SIG-M5 treated with dmso at 0.1 percent for 504 hours (cell line): ENCODE measurements around the gene PI4KA.
"Not testable (repeated sequence)": the region's sequence is repeated elsewhere in the genome, so short reads cannot be mapped to it uniquely, and the experiment has no call there.

Experiments used
- DNase-seq: peaks from one replicate; lab custom pipeline; 2025; ENCODE audit not compliant: unreplicated experiment; lab: John Stamatoyannopoulos, UW

PI4KA gene

DNA sequence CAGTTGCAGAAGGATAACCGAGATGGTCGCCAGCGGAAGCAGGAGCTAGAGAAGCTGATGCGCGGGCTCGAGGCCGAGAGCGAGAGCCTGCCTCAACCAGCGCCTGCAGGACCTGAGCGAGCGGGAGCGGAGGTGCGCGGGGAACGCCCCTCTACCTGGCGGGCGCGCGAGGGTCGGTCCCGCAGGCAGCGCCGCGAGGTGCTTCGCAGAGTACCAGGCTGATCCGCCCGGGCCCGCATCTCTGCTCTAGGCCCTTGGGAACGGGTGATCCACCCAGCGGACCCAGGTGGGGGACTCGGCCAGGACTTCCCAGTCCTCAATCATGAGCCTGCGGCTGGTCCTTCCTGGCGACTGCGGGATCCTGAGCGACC lies 156.5 kb downstream of the PI4KA start:
- DNase-seq = not testable (repeated sequence)

DNA sequence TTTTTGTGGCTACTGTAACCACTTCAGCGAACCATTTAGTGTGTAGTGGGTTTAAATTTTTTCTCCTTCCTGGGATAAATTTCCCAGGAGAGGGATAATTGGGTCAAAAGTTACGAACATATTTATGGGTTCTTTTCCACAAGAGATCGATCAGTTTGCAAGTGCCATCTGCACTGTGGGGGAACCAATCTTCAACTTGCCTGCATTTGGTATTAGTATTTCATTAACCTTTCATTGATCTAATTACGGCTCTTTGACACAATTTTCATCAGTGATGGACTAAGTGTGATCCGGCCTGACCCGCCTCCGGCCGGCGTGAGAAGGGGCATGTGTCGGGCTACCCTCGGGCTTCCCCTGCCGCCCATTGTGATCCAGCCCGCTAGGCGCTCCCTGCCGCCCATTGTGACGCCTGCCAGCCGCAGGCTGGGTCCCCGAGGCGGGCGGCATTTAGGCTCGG lies 156.9 kb downstream of the PI4KA start:
- DNase-seq = not testable (repeated sequence)

- DNase-seq = not testable (repeated sequence)
These were observed 158.3 kb downstream of the PI4KA start for GRCh38 chr22:20700347-20700746.

DNA sequence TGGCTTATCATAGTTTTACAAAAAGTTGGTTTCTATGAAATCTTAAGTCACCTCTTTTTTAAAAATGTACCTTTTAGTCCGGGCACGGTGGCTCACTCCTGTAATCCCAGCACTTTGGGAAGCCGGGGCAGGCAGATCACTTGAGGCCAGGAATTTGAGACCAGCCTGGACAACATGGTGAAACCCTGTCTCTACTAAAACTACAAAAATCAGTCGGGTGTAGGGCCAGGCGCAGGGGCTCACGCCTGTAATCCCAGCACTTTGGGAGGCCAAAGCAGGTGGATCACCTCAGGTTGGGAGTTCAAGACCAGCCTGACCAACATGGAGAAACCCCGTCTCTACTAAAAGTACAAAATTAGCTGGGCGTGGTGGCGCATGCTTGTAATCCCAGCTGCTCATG lies 158.8 kb downstream of the PI4KA start:
- not testable (repeated sequence) for DNase-seq

- DNase-seq = peak; percentile 64
These were observed 161.0 kb downstream of the PI4KA start for GRCh38 chr22:20697481-20698113.

- not testable (repeated sequence) for DNase-seq
These were observed 162.6 kb downstream of the PI4KA start for GRCh38 chr22:20696056-20696455.

DNA sequence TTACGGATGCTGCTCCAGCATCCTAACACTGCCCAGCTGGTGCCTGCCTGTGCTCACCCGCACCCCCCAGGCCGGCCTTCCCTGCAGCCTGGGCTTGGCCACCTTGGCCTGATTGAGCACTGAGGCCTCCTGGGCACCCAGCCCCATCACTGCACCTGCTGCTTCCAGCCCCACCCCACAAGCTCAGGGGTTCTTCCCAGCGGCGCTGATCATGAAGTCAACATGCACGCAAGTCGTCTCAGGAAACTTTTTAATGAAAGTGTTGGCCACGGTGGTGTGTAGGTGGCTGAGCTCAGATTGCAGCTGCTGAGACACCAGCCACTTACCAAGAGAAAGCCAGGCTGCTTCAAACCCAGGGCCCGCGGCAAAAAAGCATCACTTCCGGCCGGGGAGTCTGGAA lies 163.4 kb downstream of the PI4KA start:
- not testable (repeated sequence) for DNase-seq

DNA sequence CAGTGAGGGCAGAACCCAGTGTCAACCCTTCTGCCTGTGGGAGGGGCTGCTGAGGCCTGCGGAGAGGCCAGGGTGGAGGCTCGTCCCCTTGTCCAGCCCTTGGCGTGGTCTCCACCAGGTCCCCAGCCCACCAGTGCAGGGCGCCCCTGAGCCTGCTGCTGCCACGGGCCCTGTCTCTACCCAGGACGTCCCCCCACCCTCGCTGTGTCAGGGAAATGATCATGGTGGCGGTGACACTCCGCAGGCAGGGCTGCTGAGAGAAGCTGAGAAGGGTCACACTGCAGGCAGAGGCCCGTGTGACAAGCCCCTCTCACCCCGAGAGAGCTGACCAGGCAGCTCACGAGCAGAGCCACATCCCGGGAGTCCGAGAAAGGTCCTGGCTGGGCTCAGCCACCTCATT lies 164.4 kb downstream of the PI4KA start:
- DNase-seq = not testable (repeated sequence)

GRCh38 chr22:20692926-20693325 lies 165.7 kb downstream of the PI4KA start:
- DNase-seq = not testable (repeated sequence)

- not testable (repeated sequence) for DNase-seq
These were observed 167.9 kb downstream of the PI4KA start for GRCh38 chr22:20690586-20691317.

GRCh38 chr22:20687356-20688172 lies 171.0 kb downstream of the PI4KA start:
- DNase-seq = not testable (repeated sequence)

- not testable (repeated sequence) for DNase-seq
These were observed 172.8 kb downstream of the PI4KA start for GRCh38 chr22:20685764-20686163.

DNA sequence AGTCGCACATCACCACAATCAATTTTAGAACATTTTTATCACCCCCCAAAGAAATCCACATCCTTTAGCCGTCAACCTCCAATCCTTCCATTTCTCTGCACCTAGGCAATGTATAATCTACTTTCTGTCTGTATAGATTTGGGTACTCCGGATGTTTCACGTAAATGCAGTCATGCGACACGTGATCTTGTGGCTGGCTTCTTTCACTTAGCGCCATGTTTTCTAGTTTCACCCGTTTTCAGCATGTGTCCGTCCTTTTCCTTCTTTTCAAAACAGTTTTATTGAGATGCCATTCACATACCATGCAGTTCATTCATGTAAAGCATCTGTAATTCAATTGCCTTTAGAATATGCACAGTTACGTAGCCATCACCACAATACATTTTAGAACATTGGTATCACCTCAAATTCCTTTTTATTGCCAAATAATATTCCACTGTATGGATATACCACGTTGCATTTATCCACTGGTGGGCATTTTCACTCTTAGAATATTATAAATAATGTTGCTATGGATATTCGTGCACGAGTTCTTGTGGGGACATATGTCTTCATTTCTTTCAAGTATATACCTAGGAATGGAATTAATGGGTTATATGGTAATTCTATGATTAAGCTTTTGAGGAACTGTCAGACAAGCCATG lies 179.7 kb downstream of the PI4KA start:
- not testable (repeated sequence) for DNase-seq

GRCh38 chr22:20677684-20678242 lies 180.8 kb downstream of the PI4KA start:
- no peak for DNase-seq

- not testable (repeated sequence) for DNase-seq
These were observed 183.0 kb downstream of the PI4KA start for GRCh38 chr22:20675613-20676012.

DNA sequence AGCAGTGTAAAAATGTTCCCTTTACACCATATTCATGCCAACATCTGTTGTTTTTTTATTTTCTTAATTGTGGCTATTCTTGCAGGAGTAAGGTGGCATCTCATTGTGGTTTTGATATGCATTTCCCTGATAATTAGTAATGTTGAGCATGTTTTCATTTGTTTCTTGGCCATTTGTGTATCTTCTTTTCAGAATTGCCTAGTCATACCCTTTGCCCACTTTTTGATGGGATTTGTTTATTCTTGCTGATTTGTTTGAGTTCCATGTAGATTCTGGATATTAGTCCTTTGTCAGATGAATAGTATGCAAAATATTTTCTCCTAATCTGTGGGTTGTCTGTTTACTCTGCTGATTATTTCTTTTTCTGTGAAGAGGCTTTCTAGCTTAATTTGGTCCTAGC lies 183.6 kb downstream of the PI4KA start:
- DNase-seq = no peak

- DNase-seq = no peak
These were observed 185.1 kb downstream of the PI4KA start for GRCh38 chr22:20673295-20674195.

DNA sequence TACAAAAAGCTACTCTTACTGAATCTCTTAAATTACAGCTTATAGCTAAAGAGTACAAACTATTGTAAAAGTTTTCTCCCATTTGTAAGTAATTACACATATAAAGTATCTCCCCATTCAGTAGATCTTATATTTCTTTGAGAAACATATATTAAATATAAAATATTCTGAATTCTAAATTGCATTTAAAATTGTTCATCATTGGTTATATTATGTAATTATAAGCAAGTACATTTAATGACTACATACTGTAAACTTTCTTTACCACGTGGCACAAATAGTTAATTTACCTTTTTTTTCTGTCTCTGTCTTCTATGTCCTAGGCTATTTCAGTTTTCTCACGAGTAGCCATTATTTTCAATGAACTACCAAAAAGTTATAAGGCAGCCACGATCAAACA lies 185.9 kb downstream of the PI4KA start:
- DNase-seq = no peak

GRCh38 chr22:20672082-20672424 lies 186.6 kb downstream of the PI4KA start:
- DNase-seq = no peak
